Activated CD8-positive, alpha-beta memory T cell treated with anti-CD3 and anti-CD28 coated beads, Interleukin-2, amount 50 U/mL, for 4 hours (primary cell): ENCODE results near the gene P3H3.
A peak's percentile ranks its signal among the peaks of the same experiment; 100 is the strongest.

Experiments used
- DNase-seq: peaks from one replicate; pipeline ENCODE4 v3.0.0-alpha.2; 2020

The P3H3 gene

GRCh38 chr12:6799147-6799546, 29.1 kb upstream of the P3H3 start:
- no peak for DNase-seq

- no peak for DNase-seq
These were observed 21.0 kb upstream of the P3H3 start for GRCh38 chr12:6807170-6807569.

- no peak for DNase-seq
These were observed 19.2 kb upstream of the P3H3 start for GRCh38 chr12:6809056-6809455.

DNA sequence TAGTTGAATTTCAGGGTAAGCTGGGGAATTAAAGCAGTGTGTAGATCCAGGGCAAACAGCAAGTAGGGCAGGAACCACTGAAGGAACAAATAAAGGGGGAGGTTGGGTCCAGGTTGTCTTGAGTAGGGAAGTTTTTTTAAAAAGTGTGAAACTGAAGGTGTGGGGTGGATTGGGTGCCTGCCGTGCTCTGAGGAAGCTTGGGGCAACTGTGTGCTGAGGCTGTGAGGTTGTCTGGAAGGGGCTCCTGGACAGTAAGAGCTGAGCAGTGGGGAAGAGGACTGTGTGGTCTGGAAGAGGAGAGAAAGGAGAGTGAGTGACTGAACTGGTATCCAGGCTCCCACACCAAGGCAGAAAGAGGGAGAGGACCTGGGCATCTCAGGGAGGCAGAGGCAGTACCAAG, 17.4 kb upstream of the P3H3 start:
- DNase-seq = no peak

- no peak for DNase-seq
These were observed 14.8 kb upstream of the P3H3 start for GRCh38 chr12:6813363-6813762.

DNA sequence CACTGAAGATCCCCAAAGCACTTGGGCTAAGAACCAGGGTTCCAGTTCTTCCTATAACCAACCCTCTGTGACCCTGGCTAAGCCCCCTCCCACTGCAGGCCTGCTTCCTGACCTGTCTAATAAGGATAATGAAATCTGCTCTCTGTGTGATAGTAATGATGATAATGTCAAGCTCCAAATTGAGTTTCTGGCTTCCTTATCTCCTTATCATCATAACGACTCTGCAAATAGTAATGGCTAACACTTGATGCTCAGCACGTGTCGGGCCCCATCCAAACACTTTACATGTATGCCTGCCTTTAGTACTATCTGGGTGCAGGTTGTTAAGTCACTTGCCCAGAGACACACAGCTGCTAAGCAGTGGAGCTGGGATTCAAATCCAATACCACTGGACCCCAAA, 11.6 kb upstream of the P3H3 start:
- no peak for DNase-seq

- no peak for DNase-seq
These were observed 11.1 kb upstream of the P3H3 start for GRCh38 chr12:6817098-6817497.

DNA sequence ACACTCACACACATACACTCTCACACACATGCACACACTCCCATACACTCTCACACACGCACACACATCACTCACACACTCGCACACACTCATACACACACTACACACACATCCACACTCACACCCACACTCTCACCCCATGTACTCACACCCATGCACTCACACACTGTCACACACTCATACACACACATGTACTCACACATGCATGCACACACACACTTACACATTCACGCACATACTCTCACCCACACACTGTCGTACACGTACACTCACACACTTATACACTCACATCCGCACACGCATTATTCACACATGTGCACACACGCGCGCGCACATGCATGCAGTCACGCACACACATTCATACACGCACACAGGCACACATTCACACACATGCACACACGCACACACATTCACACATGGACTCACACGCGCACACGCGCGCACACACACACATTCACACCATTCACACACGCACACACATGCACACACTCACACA, 10.5 kb upstream of the P3H3 start:
- no peak for DNase-seq

- DNase-seq = no peak
These were observed 10.0 kb upstream of the P3H3 start for GRCh38 chr12:6818222-6818621.

DNA sequence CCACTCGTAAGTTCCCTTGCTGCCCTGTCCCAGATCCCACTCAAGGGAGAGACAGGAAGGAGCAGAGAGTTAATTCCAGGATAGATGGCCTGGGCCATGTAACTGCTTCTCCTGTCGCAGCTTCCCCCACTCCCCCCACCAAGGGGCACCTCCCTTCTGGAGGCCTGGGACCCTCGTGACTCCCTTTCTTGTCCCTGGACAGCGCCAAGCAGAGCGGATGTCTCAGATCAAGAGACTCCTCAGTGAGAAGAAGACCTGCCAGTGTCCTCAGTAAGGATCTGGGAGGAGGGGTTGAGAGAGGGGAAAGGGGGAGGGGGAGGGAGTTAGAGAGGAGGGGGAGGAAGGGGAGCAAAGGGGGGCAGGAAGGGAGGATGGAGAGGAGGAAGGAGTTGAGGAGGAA, 9.6 kb upstream of the P3H3 start:
- DNase-seq = no peak

- no peak for DNase-seq
These were observed 8.8 kb upstream of the P3H3 start for GRCh38 chr12:6819106-6820030.

- DNase-seq = no peak
These were observed 8.0 kb upstream of the P3H3 start for GRCh38 chr12:6820166-6820565.

DNA sequence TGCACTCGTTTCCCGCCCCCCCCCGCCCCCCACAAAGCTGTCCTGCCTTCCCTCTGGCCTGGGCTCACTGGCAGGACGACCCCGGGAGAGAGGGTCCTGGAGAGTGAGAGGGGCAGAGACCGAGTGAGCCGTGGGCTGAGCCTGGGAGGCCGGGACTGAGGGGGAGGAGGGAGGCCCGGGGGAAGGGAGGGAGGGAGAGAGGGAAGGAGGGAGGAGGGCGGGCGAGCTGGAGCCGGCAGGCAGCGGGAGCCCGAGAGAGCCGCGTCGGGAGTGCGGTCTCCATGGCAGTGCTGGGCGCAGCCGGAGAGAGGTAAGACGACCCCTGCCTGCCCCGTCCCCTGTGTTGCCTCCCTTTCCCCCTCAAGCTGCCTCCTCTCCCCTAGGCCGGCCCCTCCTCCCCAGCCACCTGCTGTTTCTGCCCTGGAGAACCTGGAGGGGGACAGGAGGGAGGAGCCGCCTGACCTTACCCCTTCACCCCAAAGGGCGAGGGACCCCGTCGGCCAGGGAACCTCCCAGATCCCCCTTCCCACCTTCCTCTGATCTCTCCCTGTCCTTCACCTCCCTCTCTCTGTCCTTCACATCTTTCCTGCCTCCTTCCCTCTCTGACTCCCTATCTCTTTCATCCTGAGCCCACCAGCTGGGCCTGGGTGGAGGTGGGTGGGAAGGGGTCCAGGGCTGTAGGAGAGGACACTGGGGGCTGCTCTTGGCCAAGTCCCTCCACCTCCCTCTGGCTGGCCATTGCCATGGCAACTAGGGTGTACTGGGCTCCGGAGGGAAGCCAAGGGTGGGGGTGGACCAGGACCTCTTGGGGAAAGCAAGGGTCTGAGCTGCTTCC, 6.4 kb upstream of the P3H3 start, which contains the start of gene GPR162:
GPR162 (plus strand) TSS at position 231 of the 835 bp plus-strand sequence. CDS start 2,078 bp downstream, outside the sequence.
- DNase-seq = no peak

DNA sequence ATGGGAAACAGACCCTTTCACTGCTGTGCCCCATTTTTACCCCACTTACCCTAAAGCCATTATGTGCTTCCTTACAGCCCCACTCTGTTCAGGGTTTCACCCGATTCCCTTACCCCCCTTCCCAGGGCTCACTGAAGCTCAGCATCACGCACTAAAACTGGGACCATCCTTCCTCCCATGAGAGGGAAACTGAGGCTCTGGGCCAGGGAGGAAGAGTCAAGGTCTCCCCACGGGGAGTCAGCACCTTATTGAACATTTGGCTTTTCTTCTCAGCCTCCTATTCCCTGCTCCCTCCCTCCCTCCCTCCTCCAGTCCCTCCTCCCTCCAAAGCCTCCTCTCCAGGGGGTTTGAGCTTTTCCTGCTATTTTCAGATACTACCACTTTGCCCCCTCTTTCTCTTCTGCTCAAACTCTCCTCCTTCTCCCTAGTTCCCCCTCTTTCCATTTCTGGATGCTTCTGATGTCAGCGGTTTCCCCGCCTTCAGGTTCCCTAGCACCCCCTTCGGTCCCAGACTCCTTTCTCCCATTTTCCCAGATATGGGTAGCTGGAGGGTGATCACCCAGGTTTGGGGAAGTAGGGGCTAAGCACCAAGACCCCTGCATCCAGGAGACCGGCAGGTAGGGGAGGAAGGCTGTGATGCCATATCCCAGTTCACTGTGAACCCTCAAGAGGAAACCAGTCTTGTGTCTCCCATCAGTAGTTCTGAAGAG, 5.6 kb upstream of the P3H3 start:
- no peak for DNase-seq

- DNase-seq = no peak
These were observed 4.8 kb upstream of the P3H3 start for GRCh38 chr12:6823182-6824084.

- no peak for DNase-seq
These were observed 4.0 kb upstream of the P3H3 start for GRCh38 chr12:6824085-6824775.

DNA sequence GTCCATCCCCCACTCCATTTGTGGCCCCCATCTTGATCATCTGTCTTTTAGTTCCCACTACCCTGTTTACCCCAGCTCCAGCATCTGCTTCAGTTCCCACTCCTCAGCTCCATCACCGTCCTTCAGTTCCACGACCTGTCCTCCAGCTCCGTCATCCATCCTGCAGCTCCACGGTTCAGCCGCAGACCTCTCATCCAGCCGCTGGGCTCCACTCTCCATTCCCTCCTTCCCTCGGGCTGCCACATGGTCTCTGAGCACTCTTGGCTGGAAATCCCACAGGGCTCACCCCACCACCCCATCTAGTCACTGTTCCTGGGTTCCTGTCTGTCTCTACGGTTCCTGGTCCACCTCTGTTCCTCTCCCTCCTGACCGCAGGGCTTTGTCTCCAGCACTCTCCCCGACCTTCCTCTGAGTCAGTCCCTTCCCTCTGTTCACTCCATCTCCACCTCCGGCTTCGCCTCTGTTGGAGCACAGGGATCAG, 3.3 kb upstream of the P3H3 start:
- DNase-seq = no peak

DNA sequence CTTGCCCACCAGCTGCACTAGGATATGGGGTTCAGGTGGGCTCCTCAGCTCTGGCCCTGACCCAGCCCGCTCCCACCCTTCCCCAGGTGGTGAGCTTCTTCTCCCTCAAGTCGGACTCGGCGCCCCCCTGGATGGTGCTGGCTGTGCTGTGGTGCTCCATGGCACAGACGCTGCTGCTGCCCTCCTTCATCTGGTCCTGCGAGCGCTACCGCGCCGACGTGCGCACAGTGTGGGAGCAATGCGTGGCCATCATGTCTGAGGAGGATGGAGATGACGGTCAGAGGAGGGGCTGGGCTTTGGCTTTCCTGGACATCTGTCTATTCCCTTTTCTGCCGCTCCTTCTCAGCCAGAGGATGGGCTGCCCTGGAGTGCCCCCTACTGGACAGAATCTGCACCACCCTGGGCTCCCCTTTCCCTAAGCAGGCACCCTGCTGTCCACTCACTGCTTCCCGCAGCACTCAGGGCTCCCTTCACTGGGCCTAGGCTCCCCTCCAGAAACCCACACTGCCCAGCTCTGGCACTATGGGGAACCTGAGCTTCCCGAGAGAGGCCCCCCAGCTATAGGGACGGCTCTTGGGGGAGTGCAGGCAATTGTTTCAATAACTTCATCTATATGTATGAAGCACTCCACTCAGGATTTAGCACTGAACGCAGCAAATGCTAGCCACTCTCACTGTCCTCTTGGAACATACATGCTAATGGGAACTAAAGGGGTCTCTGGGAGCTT, 2.6 kb upstream of the P3H3 start:
- peak; percentile 81 for DNase-seq

DNA sequence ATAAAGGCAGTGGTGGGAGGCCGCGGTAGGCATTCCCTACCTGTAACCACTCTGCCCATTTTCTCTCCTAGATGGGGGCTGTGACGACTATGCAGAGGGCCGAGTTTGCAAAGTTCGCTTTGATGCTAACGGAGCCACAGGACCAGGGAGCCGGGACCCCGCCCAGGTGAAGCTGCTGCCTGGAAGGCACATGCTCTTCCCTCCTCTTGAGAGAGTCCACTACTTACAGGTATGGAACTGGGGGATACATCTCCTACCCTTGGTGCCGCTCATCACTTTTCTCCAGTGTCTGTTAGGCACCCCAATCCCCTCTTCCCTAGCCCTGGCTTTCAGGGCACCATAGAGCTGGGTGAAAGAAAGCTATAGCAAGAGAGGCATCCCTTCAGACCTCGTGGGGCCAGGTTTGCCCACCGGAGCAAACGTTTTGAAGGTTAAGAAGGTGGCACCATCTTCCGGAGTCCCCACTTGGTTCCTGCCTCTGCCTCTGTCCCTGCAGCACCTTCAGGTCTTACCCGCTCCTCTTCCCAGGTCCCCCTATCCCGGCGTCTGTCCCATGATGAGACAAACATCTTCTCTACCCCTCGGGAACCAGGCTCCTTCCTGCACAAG, 2.0 kb upstream of the P3H3 start:
- DNase-seq = no peak
